OCI-LY1 (cell line): ENCODE results near the gene PPP1R12A.

Source experiments
- EZH2 ChIP-seq: fragments of 200-600 bp; sonication (generic), shearing (Covaris generic); IDR thresholded peaks from 2 replicates; pipeline ENCODE4 v1.8.0; 2017; ENCODE audit warnings: borderline replicate concordance, mixed run types, mild to moderate bottlenecking, antibody characterized with exemption, low read length, moderate library complexity, mixed read lengths
- TF ChIP-seq, protein P1 (sequence below): fragments of 200-600 bp; sonication (generic), shearing (Covaris generic); IDR thresholded peaks from 2 replicates; pipeline ENCODE4 v1.5.1; 2017; ENCODE audit warnings: mild to moderate bottlenecking, antibody characterized with exemption, low read length, moderate library complexity, mixed read lengths

DNA sequence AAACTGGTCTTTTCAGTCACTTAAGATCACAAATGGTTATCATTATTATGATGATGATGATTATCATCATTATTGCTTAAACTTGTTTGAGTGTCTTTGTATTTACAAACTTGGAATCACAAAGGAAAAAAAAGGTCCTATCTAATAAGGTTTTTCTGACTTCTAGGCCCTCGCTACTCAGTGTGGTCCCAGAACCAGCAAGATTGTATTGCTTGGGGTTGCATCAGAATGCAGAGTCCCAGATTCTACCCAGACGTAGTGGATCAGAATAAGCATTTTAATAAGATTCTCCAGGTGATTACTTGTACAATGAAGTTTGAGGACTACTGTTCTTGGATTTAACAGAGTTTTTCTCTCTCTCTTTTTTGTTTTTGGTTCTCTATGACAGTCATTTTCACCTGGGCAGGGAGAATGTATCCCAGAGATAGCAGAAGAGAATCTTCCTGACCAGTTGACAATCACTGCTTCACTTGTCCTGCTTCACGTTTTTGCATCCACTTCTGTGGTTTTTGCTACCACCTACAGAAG lies 29.3 kb upstream of the PPP1R12A start:
- TF ChIP-seq, protein P1, sequence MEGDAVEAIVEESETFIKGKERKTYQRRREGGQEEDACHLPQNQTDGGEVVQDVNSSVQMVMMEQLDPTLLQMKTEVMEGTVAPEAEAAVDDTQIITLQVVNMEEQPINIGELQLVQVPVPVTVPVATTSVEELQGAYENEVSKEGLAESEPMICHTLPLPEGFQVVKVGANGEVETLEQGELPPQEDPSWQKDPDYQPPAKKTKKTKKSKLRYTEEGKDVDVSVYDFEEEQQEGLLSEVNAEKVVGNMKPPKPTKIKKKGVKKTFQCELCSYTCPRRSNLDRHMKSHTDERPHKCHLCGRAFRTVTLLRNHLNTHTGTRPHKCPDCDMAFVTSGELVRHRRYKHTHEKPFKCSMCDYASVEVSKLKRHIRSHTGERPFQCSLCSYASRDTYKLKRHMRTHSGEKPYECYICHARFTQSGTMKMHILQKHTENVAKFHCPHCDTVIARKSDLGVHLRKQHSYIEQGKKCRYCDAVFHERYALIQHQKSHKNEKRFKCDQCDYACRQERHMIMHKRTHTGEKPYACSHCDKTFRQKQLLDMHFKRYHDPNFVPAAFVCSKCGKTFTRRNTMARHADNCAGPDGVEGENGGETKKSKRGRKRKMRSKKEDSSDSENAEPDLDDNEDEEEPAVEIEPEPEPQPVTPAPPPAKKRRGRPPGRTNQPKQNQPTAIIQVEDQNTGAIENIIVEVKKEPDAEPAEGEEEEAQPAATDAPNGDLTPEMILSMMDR: no peak
- no peak for TF ChIP-seq EZH2
